Measurements from ENCODE around the gene GPR139.

DNA sequence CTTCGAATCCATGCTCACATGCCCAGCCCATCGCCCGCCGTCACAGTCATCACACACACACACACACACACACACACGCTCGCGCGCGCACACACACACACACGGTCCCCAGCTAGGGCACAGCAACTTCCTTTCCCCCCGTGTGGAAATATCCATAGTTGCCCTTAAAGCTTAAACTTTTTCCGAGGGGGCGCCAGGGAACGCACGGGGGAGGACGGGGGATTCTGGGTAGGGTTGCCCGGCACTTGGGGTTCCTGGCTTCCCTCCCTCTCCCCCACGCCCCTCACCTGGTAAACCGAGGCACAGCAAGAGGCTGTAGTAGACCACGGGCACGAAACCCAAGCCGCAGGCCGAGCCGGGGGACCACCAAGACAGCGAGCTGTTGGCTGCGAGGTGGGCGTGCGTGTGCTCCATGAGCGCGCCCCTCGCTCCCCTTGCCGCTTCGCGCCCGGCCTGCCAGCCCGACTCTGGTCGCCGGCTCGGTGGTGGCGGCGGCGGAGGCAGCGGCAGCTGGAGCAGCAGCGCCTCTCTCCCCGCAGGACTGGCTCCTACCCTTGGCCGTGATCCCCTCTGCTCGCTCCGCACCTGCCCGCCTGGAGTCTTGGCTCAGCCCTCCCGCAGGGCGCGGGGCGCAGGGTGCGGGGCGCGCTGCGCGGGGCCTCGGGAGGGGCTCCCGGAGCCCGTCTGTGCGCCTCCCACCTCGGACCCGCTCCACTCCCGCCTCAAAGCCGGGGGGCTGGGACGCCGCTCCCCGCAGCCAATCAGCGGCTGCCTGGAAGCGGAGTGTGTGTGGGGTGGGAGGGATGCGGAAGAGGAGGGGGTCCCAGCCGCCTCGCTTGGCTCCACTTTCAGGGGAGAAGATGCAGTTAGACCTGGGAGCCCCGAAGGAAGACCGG lies at the start of gene GPR139:
- TF ChIP-seq, protein P1, sequence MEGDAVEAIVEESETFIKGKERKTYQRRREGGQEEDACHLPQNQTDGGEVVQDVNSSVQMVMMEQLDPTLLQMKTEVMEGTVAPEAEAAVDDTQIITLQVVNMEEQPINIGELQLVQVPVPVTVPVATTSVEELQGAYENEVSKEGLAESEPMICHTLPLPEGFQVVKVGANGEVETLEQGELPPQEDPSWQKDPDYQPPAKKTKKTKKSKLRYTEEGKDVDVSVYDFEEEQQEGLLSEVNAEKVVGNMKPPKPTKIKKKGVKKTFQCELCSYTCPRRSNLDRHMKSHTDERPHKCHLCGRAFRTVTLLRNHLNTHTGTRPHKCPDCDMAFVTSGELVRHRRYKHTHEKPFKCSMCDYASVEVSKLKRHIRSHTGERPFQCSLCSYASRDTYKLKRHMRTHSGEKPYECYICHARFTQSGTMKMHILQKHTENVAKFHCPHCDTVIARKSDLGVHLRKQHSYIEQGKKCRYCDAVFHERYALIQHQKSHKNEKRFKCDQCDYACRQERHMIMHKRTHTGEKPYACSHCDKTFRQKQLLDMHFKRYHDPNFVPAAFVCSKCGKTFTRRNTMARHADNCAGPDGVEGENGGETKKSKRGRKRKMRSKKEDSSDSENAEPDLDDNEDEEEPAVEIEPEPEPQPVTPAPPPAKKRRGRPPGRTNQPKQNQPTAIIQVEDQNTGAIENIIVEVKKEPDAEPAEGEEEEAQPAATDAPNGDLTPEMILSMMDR (IDR thresholded peaks at IDR 0.05), result no peak
- no peak for TF ChIP-seq EZH2phosphoT487 (IDR thresholded peaks at IDR 0.05; ENCODE audit: borderline replicate concordance, low read depth)
